ENCODE results near the gene BNC1.

DNA sequence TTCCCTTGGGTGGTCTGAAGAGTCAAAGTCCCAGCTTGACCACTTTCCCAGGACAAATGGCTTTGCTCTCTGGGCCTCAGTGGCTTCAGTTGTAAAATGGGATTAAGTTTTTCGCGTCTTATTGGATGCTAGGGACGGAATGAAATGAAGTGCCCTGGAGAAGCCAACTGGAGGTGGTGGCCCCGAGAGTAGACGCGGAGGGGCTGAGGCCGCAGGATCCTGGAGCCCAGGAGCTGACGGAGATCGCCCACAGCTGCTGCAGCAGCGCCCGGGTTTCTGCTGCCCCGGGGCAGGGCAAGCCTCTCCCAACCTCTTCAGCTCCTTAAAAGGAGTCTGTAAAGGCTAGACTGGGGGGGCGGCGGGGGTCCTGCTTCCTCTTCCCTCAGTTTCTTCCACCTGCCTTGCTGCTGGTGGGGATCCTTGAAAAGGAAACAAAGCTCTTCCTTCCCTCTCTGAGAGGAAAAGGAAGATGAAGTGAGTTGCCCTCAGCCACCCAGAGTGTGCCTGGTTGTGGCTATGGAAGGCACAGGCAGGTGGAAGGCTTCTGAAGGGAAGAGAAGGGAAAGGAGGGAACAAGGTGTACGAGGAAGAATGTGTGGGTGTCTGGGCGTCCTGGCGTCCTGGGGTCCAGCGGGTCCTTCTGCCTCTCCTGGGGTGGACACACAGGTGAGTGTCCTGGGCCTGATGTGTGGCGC, 967 bp upstream of the BNC1 start:
- TF ChIP-seq, protein P1, sequence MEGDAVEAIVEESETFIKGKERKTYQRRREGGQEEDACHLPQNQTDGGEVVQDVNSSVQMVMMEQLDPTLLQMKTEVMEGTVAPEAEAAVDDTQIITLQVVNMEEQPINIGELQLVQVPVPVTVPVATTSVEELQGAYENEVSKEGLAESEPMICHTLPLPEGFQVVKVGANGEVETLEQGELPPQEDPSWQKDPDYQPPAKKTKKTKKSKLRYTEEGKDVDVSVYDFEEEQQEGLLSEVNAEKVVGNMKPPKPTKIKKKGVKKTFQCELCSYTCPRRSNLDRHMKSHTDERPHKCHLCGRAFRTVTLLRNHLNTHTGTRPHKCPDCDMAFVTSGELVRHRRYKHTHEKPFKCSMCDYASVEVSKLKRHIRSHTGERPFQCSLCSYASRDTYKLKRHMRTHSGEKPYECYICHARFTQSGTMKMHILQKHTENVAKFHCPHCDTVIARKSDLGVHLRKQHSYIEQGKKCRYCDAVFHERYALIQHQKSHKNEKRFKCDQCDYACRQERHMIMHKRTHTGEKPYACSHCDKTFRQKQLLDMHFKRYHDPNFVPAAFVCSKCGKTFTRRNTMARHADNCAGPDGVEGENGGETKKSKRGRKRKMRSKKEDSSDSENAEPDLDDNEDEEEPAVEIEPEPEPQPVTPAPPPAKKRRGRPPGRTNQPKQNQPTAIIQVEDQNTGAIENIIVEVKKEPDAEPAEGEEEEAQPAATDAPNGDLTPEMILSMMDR (IDR thresholded peaks at IDR 0.05): no peak
- no peak for TF ChIP-seq ZFX (IDR thresholded peaks at IDR 0.05; ENCODE audit: borderline replicate concordance)
